ENCODE results near the gene MPZL1. TPM values are rescaled to one million over a fixed set of nuclear protein-coding genes. Genes with fewer than 3 reads are reported as not detected.

The MPZL1 gene
- total and polyA plus RNA-seq, 2 of the 13 experiments (the other 11 are each of a cell fraction or from before 2014, with no cell fraction given) = 38.0 to 68.7 TPM

DNA sequence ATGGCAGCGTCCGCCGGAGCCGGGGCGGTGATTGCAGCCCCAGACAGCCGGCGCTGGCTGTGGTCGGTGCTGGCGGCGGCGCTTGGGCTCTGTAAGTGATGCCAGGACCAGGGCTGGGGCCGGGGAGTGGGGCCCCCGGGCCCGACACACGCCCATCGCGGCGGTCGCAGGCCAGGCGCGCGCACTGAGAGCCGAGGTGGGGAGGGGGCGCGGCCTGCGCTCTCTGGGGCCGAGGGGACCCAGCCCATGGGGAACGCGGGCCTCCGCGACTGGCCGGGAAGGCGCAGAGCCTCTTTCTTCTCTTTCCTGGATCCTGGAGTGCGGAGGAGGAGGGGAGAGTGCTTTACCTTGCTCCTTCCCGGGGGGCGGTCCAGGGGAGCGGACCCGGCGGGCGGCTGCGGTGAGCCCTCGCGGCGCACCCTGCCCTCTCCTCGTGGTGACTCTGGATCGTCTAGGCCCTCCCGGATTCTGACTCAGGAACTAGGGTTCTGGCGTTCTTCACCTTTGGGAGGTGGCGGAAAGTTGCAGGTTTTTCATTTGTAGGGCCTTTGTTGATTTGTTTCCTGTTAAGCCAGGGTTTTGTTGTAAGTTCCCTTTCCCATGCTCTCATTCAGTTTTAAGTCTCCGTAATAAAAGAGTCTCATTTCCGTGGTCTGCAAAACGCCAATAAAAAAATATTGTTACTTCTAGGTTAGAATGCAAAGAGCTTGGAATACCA is 529 bp downstream of the MPZL1 start (continued):
- TF ChIP-seq, protein P1, sequence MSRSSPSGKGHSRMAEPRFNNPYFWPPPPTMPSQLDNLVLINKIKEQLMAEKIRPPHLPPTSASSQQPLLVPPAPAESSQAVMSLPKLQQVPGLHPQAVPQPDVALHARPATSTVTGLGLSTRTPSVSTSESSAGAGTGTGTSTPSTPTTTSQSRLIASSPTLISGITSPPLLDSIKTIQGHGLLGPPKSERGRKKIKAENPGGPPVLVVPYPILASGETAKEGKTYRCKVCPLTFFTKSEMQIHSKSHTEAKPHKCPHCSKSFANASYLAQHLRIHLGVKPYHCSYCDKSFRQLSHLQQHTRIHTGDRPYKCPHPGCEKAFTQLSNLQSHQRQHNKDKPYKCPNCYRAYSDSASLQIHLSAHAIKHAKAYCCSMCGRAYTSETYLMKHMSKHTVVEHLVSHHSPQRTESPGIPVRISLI (CRISPR knock-in tag; IDR thresholded peaks at IDR 0.05; ENCODE audit: borderline replicate concordance) = no peak
- TF ChIP-seq ZNF20 (CRISPR knock-in tag; IDR thresholded peaks at IDR 0.05) (no peak), ADNP (CRISPR knock-in tag; IDR thresholded peaks at IDR 0.05) (no peak), KLF6 (CRISPR knock-in tag; IDR thresholded peaks at IDR 0.05) (no peak), ZSCAN21 (CRISPR knock-in tag; IDR thresholded peaks at IDR 0.05; ENCODE audit: borderline replicate concordance) (no peak), MXI1 (IDR thresholded peaks at IDR 0.05; ENCODE audit: borderline replicate concordance, low read depth, low read length) (peak; percentile 15; the same call in 1 of the 3 replicates), NR3C1 (CRISPR knock-in tag; IDR thresholded peaks at IDR 0.05) (no peak), ZNF781 (CRISPR knock-in tag; IDR thresholded peaks at IDR 0.05; ENCODE audit: borderline replicate concordance, not compliant biosample characterization) (no peak), ZNF790 (CRISPR knock-in tag; IDR thresholded peaks at IDR 0.05; ENCODE audit: borderline replicate concordance) (0 out of 2 replicates have a peak, but pooled peaks have one; percentile 74)
- TF ChIP-seq, protein P2, sequence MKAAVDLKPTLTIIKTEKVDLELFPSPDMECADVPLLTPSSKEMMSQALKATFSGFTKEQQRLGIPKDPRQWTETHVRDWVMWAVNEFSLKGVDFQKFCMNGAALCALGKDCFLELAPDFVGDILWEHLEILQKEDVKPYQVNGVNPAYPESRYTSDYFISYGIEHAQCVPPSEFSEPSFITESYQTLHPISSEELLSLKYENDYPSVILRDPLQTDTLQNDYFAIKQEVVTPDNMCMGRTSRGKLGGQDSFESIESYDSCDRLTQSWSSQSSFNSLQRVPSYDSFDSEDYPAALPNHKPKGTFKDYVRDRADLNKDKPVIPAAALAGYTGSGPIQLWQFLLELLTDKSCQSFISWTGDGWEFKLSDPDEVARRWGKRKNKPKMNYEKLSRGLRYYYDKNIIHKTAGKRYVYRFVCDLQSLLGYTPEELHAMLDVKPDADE (CRISPR knock-in tag; IDR thresholded peaks at IDR 0.05) = no peak
- TF ChIP-seq, protein P3, sequence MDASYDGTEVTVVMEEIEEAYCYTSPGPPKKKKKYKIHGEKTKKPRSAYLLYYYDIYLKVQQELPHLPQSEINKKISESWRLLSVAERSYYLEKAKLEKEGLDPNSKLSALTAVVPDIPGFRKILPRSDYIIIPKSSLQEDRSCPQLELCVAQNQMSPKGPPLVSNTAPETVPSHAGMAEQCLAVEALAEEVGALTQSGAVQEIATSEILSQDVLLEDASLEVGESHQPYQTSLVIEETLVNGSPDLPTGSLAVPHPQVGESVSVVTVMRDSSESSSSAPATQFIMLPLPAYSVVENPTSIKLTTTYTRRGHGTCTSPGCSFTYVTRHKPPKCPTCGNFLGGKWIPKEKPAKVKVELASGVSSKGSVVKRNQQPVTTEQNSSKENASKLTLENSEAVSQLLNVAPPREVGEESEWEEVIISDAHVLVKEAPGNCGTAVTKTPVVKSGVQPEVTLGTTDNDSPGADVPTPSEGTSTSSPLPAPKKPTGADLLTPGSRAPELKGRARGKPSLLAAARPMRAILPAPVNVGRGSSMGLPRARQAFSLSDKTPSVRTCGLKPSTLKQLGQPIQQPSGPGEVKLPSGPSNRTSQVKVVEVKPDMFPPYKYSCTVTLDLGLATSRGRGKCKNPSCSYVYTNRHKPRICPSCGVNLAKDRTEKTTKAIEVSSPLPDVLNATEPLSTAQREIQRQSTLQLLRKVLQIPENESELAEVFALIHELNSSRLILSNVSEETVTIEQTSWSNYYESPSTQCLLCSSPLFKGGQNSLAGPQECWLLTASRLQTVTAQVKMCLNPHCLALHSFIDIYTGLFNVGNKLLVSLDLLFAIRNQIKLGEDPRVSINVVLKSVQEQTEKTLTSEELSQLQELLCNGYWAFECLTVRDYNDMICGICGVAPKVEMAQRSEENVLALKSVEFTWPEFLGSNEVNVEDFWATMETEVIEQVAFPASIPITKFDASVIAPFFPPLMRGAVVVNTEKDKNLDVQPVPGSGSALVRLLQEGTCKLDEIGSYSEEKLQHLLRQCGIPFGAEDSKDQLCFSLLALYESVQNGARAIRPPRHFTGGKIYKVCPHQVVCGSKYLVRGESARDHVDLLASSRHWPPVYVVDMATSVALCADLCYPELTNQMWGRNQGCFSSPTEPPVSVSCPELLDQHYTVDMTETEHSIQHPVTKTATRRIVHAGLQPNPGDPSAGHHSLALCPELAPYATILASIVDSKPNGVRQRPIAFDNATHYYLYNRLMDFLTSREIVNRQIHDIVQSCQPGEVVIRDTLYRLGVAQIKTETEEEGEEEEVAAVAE (CRISPR knock-in tag; IDR thresholded peaks at IDR 0.05; ENCODE audit: borderline replicate concordance) = no peak
- TF ChIP-seq, protein P4, sequence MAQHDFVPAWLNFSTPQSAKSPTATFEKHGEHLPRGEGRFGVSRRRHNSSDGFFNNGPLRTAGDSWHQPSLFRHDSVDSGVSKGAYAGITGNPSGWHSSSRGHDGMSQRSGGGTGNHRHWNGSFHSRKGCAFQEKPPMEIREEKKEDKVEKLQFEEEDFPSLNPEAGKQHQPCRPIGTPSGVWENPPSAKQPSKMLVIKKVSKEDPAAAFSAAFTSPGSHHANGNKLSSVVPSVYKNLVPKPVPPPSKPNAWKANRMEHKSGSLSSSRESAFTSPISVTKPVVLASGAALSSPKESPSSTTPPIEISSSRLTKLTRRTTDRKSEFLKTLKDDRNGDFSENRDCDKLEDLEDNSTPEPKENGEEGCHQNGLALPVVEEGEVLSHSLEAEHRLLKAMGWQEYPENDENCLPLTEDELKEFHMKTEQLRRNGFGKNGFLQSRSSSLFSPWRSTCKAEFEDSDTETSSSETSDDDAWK (CRISPR knock-in tag; IDR thresholded peaks at IDR 0.05) = no peak
- TF ChIP-seq, protein P5, sequence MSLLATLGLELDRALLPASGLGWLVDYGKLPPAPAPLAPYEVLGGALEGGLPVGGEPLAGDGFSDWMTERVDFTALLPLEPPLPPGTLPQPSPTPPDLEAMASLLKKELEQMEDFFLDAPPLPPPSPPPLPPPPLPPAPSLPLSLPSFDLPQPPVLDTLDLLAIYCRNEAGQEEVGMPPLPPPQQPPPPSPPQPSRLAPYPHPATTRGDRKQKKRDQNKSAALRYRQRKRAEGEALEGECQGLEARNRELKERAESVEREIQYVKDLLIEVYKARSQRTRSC (CRISPR knock-in tag; IDR thresholded peaks at IDR 0.05; ENCODE audit: low read depth) = no peak
- TF ChIP-seq, protein P6, sequence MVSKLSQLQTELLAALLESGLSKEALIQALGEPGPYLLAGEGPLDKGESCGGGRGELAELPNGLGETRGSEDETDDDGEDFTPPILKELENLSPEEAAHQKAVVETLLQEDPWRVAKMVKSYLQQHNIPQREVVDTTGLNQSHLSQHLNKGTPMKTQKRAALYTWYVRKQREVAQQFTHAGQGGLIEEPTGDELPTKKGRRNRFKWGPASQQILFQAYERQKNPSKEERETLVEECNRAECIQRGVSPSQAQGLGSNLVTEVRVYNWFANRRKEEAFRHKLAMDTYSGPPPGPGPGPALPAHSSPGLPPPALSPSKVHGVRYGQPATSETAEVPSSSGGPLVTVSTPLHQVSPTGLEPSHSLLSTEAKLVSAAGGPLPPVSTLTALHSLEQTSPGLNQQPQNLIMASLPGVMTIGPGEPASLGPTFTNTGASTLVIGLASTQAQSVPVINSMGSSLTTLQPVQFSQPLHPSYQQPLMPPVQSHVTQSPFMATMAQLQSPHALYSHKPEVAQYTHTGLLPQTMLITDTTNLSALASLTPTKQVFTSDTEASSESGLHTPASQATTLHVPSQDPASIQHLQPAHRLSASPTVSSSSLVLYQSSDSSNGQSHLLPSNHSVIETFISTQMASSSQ (IDR thresholded peaks at IDR 0.05; ENCODE audit: low read depth) = no peak
- TF ChIP-seq, protein P6 (CRISPR knock-in tag; IDR thresholded peaks at IDR 0.05; ENCODE audit: borderline replicate concordance) = no peak
